Trophoblast cell (in vitro differentiated cells and primary cell): ENCODE results near the gene ITPK1.

Source experiments
- DNase-seq, 2 donors: peaks; one replicate each; pipeline ENCODE4 v3.0.0-alpha.2; 2016
- H2AFZ ChIP-seq: 2 replicates; pipeline ENCODE4 v1.6.1; 2013; ENCODE audit warnings: low read length, moderate library complexity, mild to moderate bottlenecking; ENCODE audit not compliant: insufficient read depth, poor library complexity
- H2AK5ac ChIP-seq: 2 replicates; pipeline ENCODE4 v1.6.1; 2013; ENCODE audit warnings: mild to moderate bottlenecking, low read length
- H2BK120ac ChIP-seq: 2 replicates; pipeline ENCODE4 v1.6.1; 2013; ENCODE audit warnings: low read length, mild to moderate bottlenecking, moderate library complexity; ENCODE audit not compliant: insufficient read depth, poor library complexity
- H2BK12ac ChIP-seq: 2 replicates; pipeline ENCODE4 v1.6.1; 2013; ENCODE audit warnings: mild to moderate bottlenecking, low read length, moderate library complexity
- H2BK5ac ChIP-seq: 2 replicates; pipeline ENCODE4 v1.6.1; 2013; ENCODE audit warnings: low read length, low read depth, moderate library complexity, mild to moderate bottlenecking; ENCODE audit not compliant: poor library complexity
- H3K14ac ChIP-seq: 2 replicates; pipeline ENCODE4 v1.6.1; 2013; ENCODE audit warnings: mild to moderate bottlenecking, low read length
- H3K18ac ChIP-seq: 2 replicates; pipeline ENCODE4 v1.6.1; 2013; ENCODE audit warnings: mild to moderate bottlenecking, low read length
- H3K23ac ChIP-seq: 2 replicates; pipeline ENCODE4 v1.6.1; 2013; ENCODE audit warnings: low read length
- H3K27ac ChIP-seq: 2 replicates; pipeline ENCODE4 v1.5.1; 2013; ENCODE audit warnings: low read depth, mild to moderate bottlenecking, inconsistent platforms, low read length, moderate library complexity
- H3K27me3 ChIP-seq: 2 replicates; pipeline ENCODE4 v1.6.1; 2013; ENCODE audit warnings: inconsistent platforms, mild to moderate bottlenecking, low read length, moderate library complexity; ENCODE audit not compliant: insufficient read depth
- H3K36me3 ChIP-seq, 2 experiments: 1 replicate in 1 of 2; 2 replicates in 1 of 2; pipeline ENCODE4 v1.6.1; 2013; ENCODE audit warnings: low read length in 2 of 2, mild to moderate bottlenecking in 2 of 2, moderate library complexity in 1 of 2; ENCODE audit not compliant: insufficient read depth in 2 of 2, control insufficient read depth in 1 of 2
- H3K4ac ChIP-seq: 2 replicates; pipeline ENCODE4 v1.6.1; 2013; ENCODE audit warnings: low read depth, mild to moderate bottlenecking, low read length, moderate library complexity
- H3K4me1 ChIP-seq, 2 experiments: 1 replicate in 1 of 2; 2 replicates in 1 of 2; pipeline ENCODE4 v1.6.1; 2013; ENCODE audit warnings: low read length in 2 of 2, mild to moderate bottlenecking in 2 of 2, moderate library complexity in 1 of 2; ENCODE audit not compliant: insufficient read depth in 2 of 2, control insufficient read depth in 1 of 2
- H3K4me2 ChIP-seq: 2 replicates; pipeline ENCODE4 v1.6.1; 2013; ENCODE audit warnings: inconsistent platforms, mild to moderate bottlenecking, low read length, moderate library complexity
- H3K4me3 ChIP-seq: 2 replicates; pipeline ENCODE4 v1.5.1; 2013; ENCODE audit warnings: mild to moderate bottlenecking, low read depth, low read length, inconsistent platforms
- H3K79me1 ChIP-seq: one replicate; pipeline ENCODE4 v1.6.1; 2013; ENCODE audit warnings: low read length
- H3K79me2 ChIP-seq: 2 replicates; pipeline ENCODE4 v1.6.1; 2013; ENCODE audit warnings: low read length, mild to moderate bottlenecking; ENCODE audit not compliant: control insufficient read depth, insufficient read depth, poor library complexity
- H3K9ac ChIP-seq: 2 replicates; pipeline ENCODE4 v1.6.1; 2013; ENCODE audit warnings: mild to moderate bottlenecking, low read length
- H3K9me3 ChIP-seq: 2 replicates; pipeline ENCODE4 v1.6.1; 2013; ENCODE audit warnings: low read depth, mild to moderate bottlenecking, control low read depth, inconsistent platforms, low read length; ENCODE audit not compliant: insufficient read depth
- H4K12ac ChIP-seq: 2 replicates; pipeline ENCODE4 v1.6.1; 2013; ENCODE audit warnings: low read depth, mild to moderate bottlenecking, low read length, moderate library complexity
- H4K8ac ChIP-seq: 2 replicates; pipeline ENCODE4 v1.6.1; 2013; ENCODE audit warnings: low read depth, mild to moderate bottlenecking, low read length, moderate library complexity
- H4K91ac ChIP-seq: one replicate; pipeline ENCODE4 v1.6.1; 2013; ENCODE audit warnings: low read depth, mild to moderate bottlenecking, low read length, moderate library complexity
- WGBS: extraction: QIAGEN DNeasy Blood & Tissue Kit; methylation state at CpG from one replicate; pipeline ENCODE4 v1.1.7; 2013; ENCODE audit warnings: missing lambda C conversion rate; ENCODE audit not compliant: insufficient read length, insufficient coverage; ENCODE audit errors: extremely low coverage; 5-methylcytosine and 5-hydroxymethylcytosine counted together

The ITPK1 gene

DNA sequence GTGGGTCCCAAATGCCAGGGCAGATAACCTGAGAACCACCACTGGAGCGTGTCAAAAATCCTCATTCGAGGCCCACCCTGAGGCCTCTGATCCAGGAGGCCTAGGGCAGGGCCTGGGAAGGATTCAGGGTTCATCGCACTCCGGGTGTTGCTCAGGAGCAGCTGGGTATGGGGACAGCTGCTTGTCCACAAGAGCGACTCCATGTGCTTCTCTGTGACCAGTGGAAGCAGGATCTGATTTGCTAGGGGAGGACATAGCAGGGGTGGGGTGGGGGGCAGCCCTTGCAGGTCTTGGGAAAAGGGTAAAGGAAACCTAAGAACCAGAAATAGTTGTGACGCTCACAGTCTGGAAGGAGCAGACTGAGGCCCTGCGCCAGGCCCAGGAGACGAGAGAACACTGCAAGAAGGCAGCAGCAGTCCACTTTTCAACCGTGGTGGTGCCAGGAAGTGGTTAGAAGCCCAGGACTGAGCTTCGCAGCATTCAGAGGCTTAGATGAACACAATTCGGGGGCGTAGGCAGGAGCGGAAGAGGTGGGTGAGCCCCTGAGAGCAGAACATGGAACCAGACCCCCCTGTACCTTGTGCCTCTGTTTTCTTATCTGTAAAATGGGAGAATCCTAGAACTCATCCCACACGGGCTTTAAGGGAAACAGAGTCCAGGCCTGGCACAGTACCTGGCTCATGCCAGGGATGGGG is 33.7 kb downstream of the ITPK1 start:
- no peak overlapping the region for H2BK12ac ChIP-seq
- no peak overlapping the region for H3K27ac ChIP-seq
- no CpG with 5 or more reads among the region's 14 CpGs for WGBS
- H3K18ac ChIP-seq = no peak overlapping the region
- peaks cover 5% of the 10 kb centered on the region for H3K79me1 ChIP-seq
- H3K36me3 ChIP-seq = no peaks in the 10 kb centered on the region
- no peak overlapping the region for H3K4me2 ChIP-seq
- no peaks in the 10 kb centered on the region for H3K79me2 ChIP-seq
- H3K4me3 ChIP-seq = no peak overlapping the region
- H2AFZ ChIP-seq = no peak overlapping the region
- H3K23ac ChIP-seq = no peak overlapping the region
- H3K9me3 ChIP-seq = no peaks in the 10 kb centered on the region
- peaks cover 12 to 14% of the 10 kb centered on the region in 2 experiments for H3K4me1 ChIP-seq
- no peak overlapping the region for H2BK120ac ChIP-seq
- H3K27me3 ChIP-seq = no peaks in the 10 kb centered on the region
- no peak overlapping the region for H2AK5ac ChIP-seq
- no peak overlapping the region for H3K14ac ChIP-seq
- DNase-seq = no peak
- H2BK5ac ChIP-seq = no peak overlapping the region
- no peak overlapping the region for H3K4ac ChIP-seq
- no peak overlapping the region for H3K9ac ChIP-seq
- no peak overlapping the region for H4K8ac ChIP-seq
- no peak overlapping the region for H4K12ac ChIP-seq
- H4K91ac ChIP-seq = no peak overlapping the region

DNA sequence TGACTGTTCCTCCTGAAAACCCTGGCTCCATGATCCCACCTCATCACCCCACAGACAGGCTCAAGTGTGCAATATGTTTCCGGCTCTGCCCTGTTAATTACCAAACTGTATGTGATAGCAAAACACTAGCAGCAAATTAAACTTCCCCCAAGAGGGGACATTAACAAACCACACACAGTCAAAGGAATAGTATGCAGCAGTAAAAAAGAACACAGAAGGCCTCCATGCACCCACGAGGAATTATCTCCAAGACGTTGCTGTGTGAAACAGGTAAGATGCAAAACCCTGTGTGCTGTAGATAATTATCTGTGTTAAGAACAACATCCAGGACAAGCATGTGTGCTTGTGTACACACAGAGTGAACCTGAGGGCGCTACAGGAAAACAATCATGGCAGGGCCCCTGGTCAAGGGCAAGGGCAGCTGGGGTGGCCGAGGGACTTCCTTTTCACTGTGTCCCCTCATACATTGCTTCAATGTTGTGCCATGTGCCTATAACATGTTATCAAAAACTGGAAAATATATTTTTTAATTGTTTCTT is 35.8 kb downstream of the ITPK1 start:
- H2AK5ac ChIP-seq = no peak overlapping the region
- no peak overlapping the region for H2BK12ac ChIP-seq
- no peaks in the 10 kb centered on the region for H3K79me1 ChIP-seq
- H3K9ac ChIP-seq = no peak overlapping the region
- no peaks in the 10 kb centered on the region for H3K79me2 ChIP-seq
- H4K8ac ChIP-seq = no peak overlapping the region
- no peak overlapping the region for H3K18ac ChIP-seq
- WGBS = no CpG with 5 or more reads among the region's 5 CpGs
- no peak overlapping the region for H4K12ac ChIP-seq
- H3K23ac ChIP-seq = no peak overlapping the region
- no peak overlapping the region for H4K91ac ChIP-seq
- H3K4me3 ChIP-seq = no peak overlapping the region
- H2AFZ ChIP-seq = no peak overlapping the region
- H2BK120ac ChIP-seq = no peak overlapping the region
- H3K27me3 ChIP-seq = no peaks in the 10 kb centered on the region
- DNase-seq = no peak
- H3K4me1 ChIP-seq = peaks cover 0 to 3% of the 10 kb centered on the region in 2 experiments
- H3K14ac ChIP-seq = no peak overlapping the region
- no peaks in the 10 kb centered on the region for H3K9me3 ChIP-seq
- no peak overlapping the region for H3K27ac ChIP-seq
- no peak overlapping the region for H2BK5ac ChIP-seq
- H3K4ac ChIP-seq = no peak overlapping the region
- no peak overlapping the region for H3K4me2 ChIP-seq
- no peaks in the 10 kb centered on the region for H3K36me3 ChIP-seq

DNA sequence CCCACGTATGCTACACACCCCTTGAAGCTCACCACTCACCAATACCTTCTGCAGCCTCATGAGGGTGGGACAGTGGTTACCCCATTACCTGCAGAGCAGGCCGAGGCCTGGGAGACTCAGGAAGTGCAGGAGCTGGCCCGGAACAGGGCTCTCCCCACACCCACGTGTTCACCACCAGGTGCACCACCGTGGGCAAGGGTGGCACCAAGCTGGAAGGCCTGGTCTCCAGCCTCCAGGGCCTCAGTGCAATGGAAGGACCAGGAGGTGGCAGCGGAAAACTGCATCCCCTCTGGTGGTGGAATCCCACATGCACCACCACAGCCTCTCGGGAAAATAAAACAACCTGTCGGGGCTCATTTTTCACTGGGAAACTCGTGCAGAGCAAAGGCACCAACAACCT is 36.4 kb downstream of the ITPK1 start:
- Histone ChIP-seq H2BK12ac (no peak overlapping the region), H3K4me1 (peaks cover under 1 to 7% of the 10 kb centered on the region in 2 experiments)

DNA sequence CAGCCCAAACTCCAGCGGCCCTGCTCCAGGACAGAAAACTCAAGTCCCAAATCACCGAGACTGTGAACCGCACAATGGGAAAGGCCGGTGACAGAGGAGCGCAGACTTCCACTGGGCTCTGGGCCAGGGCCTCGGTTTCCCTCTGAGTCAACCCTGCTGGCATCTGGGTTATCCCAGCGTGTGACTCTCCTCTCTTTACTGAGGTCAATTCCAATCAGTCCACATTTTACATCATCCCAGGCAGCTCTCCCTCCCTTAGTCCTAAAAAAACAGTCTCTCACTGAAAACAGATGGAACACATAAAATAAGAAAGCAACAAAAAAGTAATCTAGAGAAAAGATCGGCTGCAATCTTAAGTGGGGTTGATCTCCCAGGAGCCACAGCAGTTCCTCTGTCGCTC is 36.9 kb downstream of the ITPK1 start:
- no peaks in the 10 kb centered on the region for H3K79me1 ChIP-seq
- H4K91ac ChIP-seq = no peak overlapping the region
- no peak overlapping the region for H2AK5ac ChIP-seq
- no peaks in the 10 kb centered on the region for H3K36me3 ChIP-seq
- no peaks in the 10 kb centered on the region for H3K79me2 ChIP-seq
- DNase-seq = no peak
- no peak overlapping the region for H2AFZ ChIP-seq
- no peak overlapping the region for H3K23ac ChIP-seq
- H3K4me1 ChIP-seq = peaks cover 2 to 9% of the 10 kb centered on the region in 2 experiments
- no CpG with 5 or more reads among the region's 9 CpGs for WGBS
- H4K8ac ChIP-seq = no peak overlapping the region
- H3K9me3 ChIP-seq = no peaks in the 10 kb centered on the region
- no peak overlapping the region for H3K4ac ChIP-seq
- no peak overlapping the region for H4K12ac ChIP-seq
- H2BK12ac ChIP-seq = no peak overlapping the region
- no peak overlapping the region for H3K18ac ChIP-seq
- H3K27me3 ChIP-seq = no peaks in the 10 kb centered on the region
- H3K14ac ChIP-seq = no peak overlapping the region
- H2BK120ac ChIP-seq = no peak overlapping the region
- H2BK5ac ChIP-seq = no peak overlapping the region
- no peak overlapping the region for H3K4me3 ChIP-seq
- H3K4me2 ChIP-seq = no peak overlapping the region
- no peak overlapping the region for H3K9ac ChIP-seq
- no peak overlapping the region for H3K27ac ChIP-seq

More for the DNA sequence above, 36.4 kb downstream of the ITPK1 start:
- H4K12ac ChIP-seq = no peak overlapping the region
- no peak overlapping the region for H4K91ac ChIP-seq
- no peak overlapping the region for H2AK5ac ChIP-seq
- no peak overlapping the region for H3K9ac ChIP-seq
- no peak overlapping the region for H2AFZ ChIP-seq
- H3K18ac ChIP-seq = no peak overlapping the region
- H4K8ac ChIP-seq = no peak overlapping the region
- no peak overlapping the region for H3K4ac ChIP-seq
- H3K4me2 ChIP-seq = no peak overlapping the region
- H3K9me3 ChIP-seq = no peaks in the 10 kb centered on the region
- H3K79me2 ChIP-seq = no peaks in the 10 kb centered on the region
- H3K36me3 ChIP-seq = no peaks in the 10 kb centered on the region
- WGBS = no CpG with 5 or more reads among the region's 9 CpGs
- no peak overlapping the region for H3K4me3 ChIP-seq
- no peak for DNase-seq
- H3K27me3 ChIP-seq = no peaks in the 10 kb centered on the region
- no peak overlapping the region for H3K27ac ChIP-seq
- no peak overlapping the region for H3K14ac ChIP-seq
- no peak overlapping the region for H2BK120ac ChIP-seq
- no peak overlapping the region for H2BK5ac ChIP-seq
- no peaks in the 10 kb centered on the region for H3K79me1 ChIP-seq
- H3K23ac ChIP-seq = no peak overlapping the region
